Suppressor macrophage treated with lipopolysaccharide for 1 hour (primary cell): ENCODE results near the gene EXOG.

Source experiments
- DNase-seq, 3 donors: peaks; one replicate each; pipeline ENCODE4 v3.0.0-alpha.2; 2020 to 2022

The EXOG gene

DNA sequence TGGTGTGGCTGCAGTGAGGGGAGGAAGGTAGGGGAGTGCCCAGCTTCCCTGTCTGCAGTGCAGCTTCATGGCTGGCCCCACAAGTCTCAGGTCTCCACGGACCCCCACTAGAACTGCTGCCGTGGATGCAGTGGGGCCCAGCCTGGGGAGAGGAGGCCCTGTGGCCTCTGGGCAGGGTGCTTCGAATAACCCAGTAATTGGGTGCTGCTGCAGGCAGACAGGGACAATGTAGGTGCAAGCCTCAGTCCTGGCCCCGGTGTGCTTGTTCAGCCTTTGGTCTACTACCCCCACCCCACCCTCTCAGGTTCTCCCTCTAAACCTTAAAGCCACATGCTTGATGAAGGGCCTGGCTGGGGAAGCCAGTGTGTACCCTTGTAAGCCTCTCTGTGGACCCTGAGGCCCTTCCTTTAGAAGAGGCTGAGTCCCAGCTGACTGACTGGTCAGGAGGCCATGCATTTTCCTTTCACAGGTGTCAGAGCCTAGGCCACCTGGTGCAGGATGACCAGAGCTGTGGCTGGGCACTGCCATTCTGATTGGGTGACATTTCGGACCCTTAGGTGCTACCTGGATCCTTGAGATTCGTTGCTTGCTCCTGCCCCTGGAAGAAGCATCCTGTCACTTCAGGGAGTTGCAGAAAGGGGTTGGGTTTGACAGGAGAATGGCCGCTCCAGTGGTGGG is 21.1 kb upstream of the EXOG start:
- DNase-seq, result no peak

- DNase-seq, result no peak
Measured at GRCh38 chr3:38475716-38476115, 20.4 kb upstream of the EXOG start.

DNA sequence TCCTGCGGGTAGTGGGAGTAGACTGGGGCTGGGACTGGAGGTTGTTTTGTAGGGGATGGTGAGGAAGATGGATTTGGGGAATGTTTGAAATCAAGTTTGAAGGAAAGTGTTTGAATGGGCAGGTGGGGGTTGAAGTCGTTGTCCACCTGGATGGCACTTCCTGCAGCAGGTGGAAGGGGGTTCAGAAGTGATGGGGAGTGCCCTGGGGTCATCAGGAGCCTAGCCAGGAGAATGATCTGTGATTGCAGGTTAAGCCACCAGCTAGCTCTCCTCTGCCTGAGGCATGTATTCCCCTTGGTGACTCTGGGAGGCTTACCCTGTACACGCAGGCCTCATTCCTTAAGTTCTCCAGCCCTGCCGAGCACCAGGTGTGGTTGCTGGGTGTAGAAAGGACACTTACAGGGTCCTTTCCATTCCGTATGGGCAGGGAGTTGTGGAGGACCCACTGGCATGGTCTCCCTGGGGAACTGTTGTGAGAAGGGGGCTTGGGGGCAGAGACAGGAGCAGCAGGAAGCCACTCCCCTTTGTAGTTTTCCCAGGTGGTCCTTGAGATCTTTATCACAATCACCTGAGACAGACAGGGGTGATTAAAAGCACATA is 19.9 kb upstream of the EXOG start:
- DNase-seq, result no peak

GRCh38 chr3:38477057-38477820 is 18.9 kb upstream of the EXOG start:
- DNase-seq, result no peak

- no peak for DNase-seq
Measured at GRCh38 chr3:38477839-38478450, 18.2 kb upstream of the EXOG start.

DNA sequence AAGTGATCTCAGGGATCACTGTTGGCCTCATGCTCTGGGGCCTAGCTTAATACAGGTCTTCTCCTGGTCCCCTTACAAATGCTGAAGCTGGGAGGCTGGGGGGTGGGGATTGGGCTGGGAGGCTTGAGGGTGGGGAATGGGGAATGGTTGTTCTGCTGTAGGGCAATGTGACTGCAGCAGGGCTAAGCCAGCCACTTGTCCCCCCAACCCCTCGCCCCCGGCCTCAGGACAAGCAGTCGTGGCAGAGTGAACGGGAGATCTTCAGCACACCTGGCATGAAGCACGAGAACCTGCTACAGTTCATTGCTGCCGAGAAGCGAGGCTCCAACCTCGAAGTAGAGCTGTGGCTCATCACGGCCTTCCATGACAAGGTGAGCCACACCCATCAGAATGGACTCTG is 17.2 kb upstream of the EXOG start:
- DNase-seq, result no peak

- peak; percentile 72 to 80 (median 80) for DNase-seq
Measured at GRCh38 chr3:38479431-38480092, 16.6 kb upstream of the EXOG start.

DNA sequence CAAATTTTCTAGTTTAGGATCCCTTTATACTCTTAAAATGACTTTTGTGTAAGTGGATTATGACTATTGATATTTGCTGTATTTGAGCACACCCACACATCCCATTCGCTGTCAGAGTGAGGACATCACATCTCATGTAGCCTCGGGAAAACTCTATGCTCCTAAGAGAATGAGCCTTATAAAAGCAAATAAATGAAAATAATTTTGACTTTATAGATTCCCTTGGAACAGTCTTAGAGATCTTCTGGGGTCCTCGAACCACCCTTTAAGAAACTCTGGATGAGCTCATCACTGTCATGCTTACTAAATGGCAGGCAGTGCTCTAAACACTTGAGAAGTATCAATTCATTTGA is 16.1 kb upstream of the EXOG start:
- no peak for DNase-seq

DNA sequence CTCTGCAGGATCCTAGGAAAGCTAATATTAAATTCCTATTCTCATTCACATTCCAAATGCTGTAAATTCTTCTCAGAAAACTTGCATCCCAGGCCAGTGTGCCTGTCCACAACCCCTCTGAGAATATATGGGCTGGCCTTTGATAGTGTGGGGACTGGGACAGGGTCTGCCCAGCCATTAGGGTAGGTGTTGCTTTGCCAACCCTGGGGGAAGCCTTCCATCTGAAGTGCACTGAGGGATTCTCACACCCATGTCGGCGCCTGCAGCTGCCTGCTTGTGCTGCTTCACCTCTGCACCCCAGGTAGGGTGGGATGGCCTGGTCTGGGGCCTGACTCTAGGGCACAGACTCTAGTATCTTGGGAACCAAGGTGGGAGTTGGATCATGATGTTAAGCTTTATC is 15.2 kb upstream of the EXOG start:
- DNase-seq, result no peak

DNA sequence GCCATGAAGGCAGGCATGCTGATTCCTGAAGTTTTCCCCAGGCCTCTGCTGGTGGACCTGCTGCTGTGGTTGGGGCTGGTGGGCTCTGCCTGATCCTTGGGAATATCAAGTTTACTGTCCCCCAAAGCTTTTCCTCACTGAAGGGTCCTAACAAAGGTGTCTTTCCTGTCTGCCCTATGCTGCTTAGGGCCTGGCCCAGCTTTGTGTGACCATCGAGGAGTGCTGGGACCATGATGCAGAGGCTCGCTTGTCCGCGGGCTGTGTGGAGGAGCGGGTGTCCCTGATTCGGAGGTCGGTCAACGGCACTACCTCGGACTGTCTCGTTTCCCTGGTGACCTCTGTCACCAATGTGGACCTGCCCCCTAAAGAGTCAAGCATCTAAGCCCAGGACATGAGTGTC is 13.2 kb upstream of the EXOG start:
- no peak for DNase-seq

GRCh38 chr3:38487323-38487722 is 8.8 kb upstream of the EXOG start:
- DNase-seq, result no peak

- no peak for DNase-seq
Measured at GRCh38 chr3:38488949-38489348, 7.2 kb upstream of the EXOG start.

- no peak for DNase-seq
Measured at GRCh38 chr3:38489766-38490165, 6.4 kb upstream of the EXOG start.

DNA sequence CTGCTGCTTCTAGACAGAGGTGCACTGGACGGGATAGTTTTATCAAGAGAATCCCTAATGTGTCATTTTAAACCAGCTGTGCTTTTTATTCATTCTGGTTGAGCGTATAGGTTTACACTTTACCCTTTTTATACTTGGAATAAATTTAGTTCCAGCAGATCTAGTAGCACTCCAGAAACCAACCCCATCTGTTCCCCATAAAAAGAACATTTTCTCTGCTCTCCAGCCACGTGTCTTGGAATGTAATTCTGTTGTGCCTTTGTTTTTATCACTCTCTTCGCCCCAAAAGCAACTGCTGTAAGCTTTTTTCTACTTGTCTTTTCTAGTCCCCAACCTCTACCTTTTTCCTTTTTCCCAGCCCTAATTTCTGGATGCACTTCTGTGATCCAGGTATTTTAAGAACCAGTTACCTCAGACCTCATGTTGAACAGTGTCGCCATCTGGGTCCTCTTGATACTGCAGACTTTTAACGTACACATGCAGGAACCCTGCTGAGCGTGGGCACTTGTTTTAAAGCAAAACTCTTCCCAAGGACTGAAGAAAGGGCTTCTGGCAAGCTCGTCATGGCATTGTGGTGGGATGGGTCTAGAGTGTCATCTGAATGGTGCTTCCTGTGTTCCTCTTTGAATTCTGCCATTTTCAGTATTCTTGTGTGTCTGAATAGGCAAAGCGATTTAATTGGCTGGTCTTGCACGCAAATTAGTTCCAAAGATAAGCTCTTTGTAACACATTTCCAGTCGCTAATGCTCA is 5.7 kb upstream of the EXOG start:
- DNase-seq, result no peak

GRCh38 chr3:38491215-38491614 is 4.9 kb upstream of the EXOG start:
- no peak for DNase-seq

DNA sequence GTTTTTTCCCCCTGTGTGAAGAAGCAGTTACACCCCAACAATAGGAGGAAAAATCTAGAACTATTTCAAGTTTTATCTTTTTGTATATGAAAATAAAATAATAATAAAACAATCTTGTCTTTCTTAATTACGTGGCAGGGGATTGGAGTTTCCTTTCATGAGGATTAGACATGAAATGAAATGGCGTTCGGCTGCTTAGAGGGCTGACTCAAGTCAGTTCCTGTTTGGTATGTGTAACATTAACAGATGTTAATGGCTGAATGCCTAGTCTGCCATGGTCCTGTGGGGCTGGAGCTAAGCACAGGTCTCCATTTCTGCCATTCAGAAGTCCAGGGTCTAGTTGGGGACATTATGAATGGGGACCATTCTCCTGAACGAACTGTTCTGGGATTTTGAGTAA is 3.1 kb upstream of the EXOG start:
- peak in 1 of 3 donors; percentile 7 for DNase-seq

GRCh38 chr3:38497031-38497430 is 891 bp downstream of the EXOG start:
- peak in 1 of 3 donors; percentile 5 for DNase-seq

DNA sequence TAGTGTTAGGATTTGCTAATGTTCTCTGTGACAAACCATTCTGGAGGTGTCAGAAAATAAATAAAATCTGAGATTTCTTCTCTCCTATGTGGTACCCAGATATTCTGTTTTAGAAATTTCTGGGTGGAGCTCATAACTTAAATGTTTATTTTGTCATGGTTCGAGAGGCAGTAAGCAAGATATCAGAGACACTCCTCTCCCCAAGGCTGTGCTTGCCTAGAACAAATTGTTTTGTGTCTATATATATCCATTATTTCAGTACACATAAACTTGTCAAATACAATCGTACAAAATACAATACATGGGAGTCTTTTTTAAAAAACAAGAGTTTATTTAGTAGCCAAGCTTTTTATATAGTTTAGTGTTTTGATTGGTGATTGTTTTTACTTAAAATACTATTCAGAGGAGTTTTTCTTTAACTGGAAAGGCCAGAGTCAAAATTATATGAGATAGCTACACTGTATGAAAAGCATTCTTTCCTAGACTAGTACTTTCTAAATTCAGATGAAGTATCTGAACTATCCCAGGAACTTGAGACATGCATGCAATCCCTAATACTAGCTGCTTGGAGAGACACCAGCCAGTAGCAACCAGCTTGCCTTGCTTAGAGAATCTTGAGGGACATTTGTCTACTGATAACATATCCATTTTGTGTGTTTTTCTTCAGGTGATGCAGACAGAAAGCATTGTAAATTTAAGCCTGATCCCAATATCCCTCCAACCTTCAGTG is 4.7 kb downstream of the EXOG start:
- no peak for DNase-seq

- DNase-seq, result no peak
Measured at GRCh38 chr3:38507120-38507519, 11.0 kb downstream of the EXOG start.

GRCh38 chr3:38509732-38510131 is 13.6 kb downstream of the EXOG start:
- no peak for DNase-seq

DNA sequence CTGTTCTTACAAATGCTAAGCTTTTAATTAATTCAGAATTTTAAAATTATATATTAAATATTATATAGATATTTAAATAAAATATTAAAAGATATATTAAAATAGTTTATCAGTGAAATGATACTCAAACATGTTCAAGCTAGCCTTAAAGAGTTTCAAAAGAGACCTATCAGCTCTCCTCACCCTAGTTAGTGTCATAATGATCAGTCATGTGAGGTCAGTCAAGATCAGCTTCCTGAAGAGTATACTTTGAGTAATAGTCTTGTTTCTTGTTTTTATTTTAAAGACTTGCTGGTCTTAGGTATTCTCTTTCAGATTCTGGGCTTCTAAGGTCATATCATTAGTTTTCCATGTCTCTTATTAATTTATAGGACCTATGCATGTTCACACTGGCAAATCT is 14.5 kb downstream of the EXOG start:
- peak in 1 of 3 donors; percentile 6 for DNase-seq

DNA sequence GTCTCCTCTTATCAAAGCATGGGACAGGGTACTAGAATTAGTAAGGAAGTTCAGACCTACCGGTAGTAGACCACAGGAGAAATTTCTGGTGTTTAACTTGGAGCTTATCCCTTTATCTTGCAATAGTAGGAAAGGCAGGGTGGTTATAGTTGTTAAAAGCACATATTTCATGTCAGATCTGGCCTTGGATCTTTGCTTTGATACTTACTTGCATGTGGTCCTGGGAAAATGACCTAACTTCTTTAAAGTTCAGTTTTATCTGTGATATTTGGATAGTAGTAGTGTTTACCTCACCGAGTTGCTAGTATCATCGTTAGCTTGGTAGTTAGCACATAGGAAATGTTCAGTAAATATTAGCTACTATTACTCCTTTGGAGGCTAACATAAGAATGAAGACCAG is 15.4 kb downstream of the EXOG start:
- no peak for DNase-seq
